ENCODE measurements around the gene BAMBI. TPM values are rescaled to one million over a fixed set of nuclear protein-coding genes. Genes with fewer than 3 reads are reported as not detected.
A peak's percentile ranks its signal among the peaks of the same experiment; 100 is the strongest.

Gene BAMBI
- total and polyA plus RNA-seq, 2 of the 8 experiments (the other 6 are each of a cell fraction or from before 2014, with no cell fraction given) = 5.6 to 26.4 TPM

DNA sequence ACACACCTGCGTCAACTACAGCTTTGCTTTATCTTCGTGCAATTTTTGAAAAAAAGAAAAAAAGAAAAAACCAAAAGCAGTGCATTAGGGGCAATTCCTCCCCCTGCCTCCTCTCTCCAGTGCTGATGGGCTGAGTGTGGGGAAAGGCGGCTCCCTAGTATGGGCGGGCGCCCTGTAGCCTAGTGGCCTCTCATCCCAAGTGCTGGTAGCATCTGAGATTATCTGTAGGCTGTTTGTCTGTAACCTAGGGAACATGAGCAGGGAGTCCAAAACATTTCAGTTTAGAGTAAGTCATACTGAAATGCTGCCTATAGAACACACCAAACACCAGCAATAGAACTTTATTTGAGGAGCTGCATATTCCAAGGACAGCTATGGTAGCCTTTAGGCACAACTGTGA lies 24.6 kb upstream of the BAMBI start:
- Histone ChIP-seq H3K27ac (ENCODE audit: low read depth, low read length) (no peak overlapping the region), H3K4ac (replicated peaks; ENCODE audit: insufficient read length, low read depth, low read length) (no peak overlapping the region), H3K27me3 (replicated peaks in 1 of 4; ENCODE audit: control insufficient read depth in 3 of 4, extremely low read depth in 1 of 4, insufficient read depth in 3 of 4, low read length in 3 of 4) (no peaks in the 10 kb centered on the region), H4K20me1 (replicated peaks in 1 of 2; ENCODE audit: control insufficient read depth in 1 of 2, insufficient read depth in 2 of 2, low read length in 2 of 2) (no peaks in the 10 kb centered on the region), H3K9ac (replicated peaks in 1 of 4; ENCODE audit: extremely low read depth in 1 of 4, low read depth in 3 of 4, low read length in 3 of 4) (no peak overlapping the region), H2AFZ (ENCODE audit: low read length) (peak overlapping the region; percentile 59; the same call in 1 of the 2 replicates), H3K79me2 (ENCODE audit: control insufficient read depth in 1 of 2, insufficient read depth in 2 of 2, low read length in 2 of 2) (no peaks in the 10 kb centered on the region), H2BK12ac (ENCODE audit: low read depth, low read length) (no peak overlapping the region), H2BK5ac (ENCODE audit: low read depth, low read length) (no peak overlapping the region), H4K5ac (ENCODE audit: insufficient read length, low read depth, low read length) (no peak overlapping the region), H3K14ac (ENCODE audit: insufficient read length) (no peak overlapping the region), H3K79me1 (ENCODE audit: low read depth, low read length) (no peaks in the 10 kb centered on the region), H3K56ac (replicated peaks; ENCODE audit: insufficient read length, low read depth, low read length) (no peak overlapping the region), H3K18ac (ENCODE audit: extremely low read depth, low read length) (no peak overlapping the region), H2BK20ac (ENCODE audit: low read length) (no peak overlapping the region), H4K91ac (replicated peaks; ENCODE audit: insufficient read length, low read length) (no peak overlapping the region), H4K8ac (ENCODE audit: extremely low read depth, insufficient read depth, low read length) (no peak overlapping the region), H2BK120ac (replicated peaks; ENCODE audit: low read depth, low read length) (no peak overlapping the region), H3K9me3 (ENCODE audit: insufficient read depth in 2 of 2, low read depth in 1 of 2, low read length in 1 of 2) (no peaks in the 10 kb centered on the region), H3K4me2 (ENCODE audit: insufficient read depth in 1 of 2, low read depth in 2 of 2, low read length in 2 of 2) (no peak overlapping the region), H3K4me3 (ENCODE audit: extremely low read depth in 1 of 4, insufficient read depth in 2 of 4, low read depth in 3 of 4, low read length in 4 of 4) (no peak overlapping the region), H3K4me1 (replicated peaks in 1 of 4; ENCODE audit: control insufficient read depth in 3 of 4, insufficient read depth in 4 of 4, low read length in 3 of 4) (no peaks in the 10 kb centered on the region), H3K36me3 (ENCODE audit: control insufficient read depth in 2 of 4, insufficient read depth in 4 of 4, low read length in 3 of 4) (no peaks in the 10 kb centered on the region), H3K23me2 (ENCODE audit: low read depth, low read length) (no peaks in the 10 kb centered on the region), H3K23ac (ENCODE audit: insufficient read length) (no peak overlapping the region), H2AK5ac (ENCODE audit: low read depth, low read length) (no peak overlapping the region), H2BK15ac (ENCODE audit: low read length) (no peak overlapping the region)
- POLR2A ChIA-PET (ENCODE audit: partially characterized antibody) = no interaction called here
- DNase-seq (ENCODE audit: low read depth in 1 of 2, low spot score in 2 of 2) (no peak), FAIRE-seq (no peak)
- 91% methylated on average over 5 of the region's 5 CpGs; no CpG with 5 or more reads in 1 of the 2 experiments for WGBS, 2 experiments (ENCODE audit: extremely low coverage in 1 of 2, insufficient coverage in 1 of 2, insufficient read length in 1 of 2, insufficient replicate concordance in 2 of 2, low coverage in 1 of 2, low lambda C conversion rate in 2 of 2, missing lambda C conversion rate in 1 of 2)
- CTCF ChIA-PET (ENCODE audit: partially characterized antibody) = interaction anchor here (0.7 to 2.2 kb wide), 2 partner anchors 23 to 462 kb away, joined by 3 to 12 read pairs; no protein-coding TSS in a partner anchor
- TF ChIP-seq RNF2 (IDR thresholded peaks at IDR 0.05; ENCODE audit: borderline replicate concordance, low read depth, low read length, missing control alignments, poor library complexity, severe bottlenecking) = no peak
- no peak for TF ChIP-seq SIN3A (conservative IDR thresholded peaks at IDR 0.05 in 1 of 2, IDR thresholded peaks at IDR 0.05 in 1 of 2; ENCODE audit: low read depth in 1 of 2, low read length in 2 of 2)
- no peak for TF ChIP-seq TAF1 (IDR thresholded peaks at IDR 0.05; ENCODE audit: low read depth, low read length)
- TF ChIP-seq RBBP5 (IDR thresholded peaks at IDR 0.05; ENCODE audit: borderline replicate concordance, low read depth, low read length) = no peak
- no peak for TF ChIP-seq HDAC2 (IDR thresholded peaks at IDR 0.05; ENCODE audit: borderline replicate concordance in 1 of 2, low read depth in 2 of 2, low read length in 2 of 2)
- TF ChIP-seq SP4 (IDR thresholded peaks at IDR 0.05; ENCODE audit: low read length) = no peak
- no peak for TF ChIP-seq TBP (IDR thresholded peaks at IDR 0.05; ENCODE audit: low read depth, low read length)
- TF ChIP-seq GABPA (IDR thresholded peaks at IDR 0.05; ENCODE audit: borderline replicate concordance, insufficient read depth, low read length) = no peak
- TF ChIP-seq CTCF (IDR thresholded peaks at IDR 0.05; ENCODE audit: control extremely low read depth in 1 of 3, insufficient read depth in 1 of 3, low read depth in 1 of 3, low read length in 3 of 3) = no peak
- TF ChIP-seq ZNF274 (IDR thresholded peaks at IDR 0.05; ENCODE audit: borderline replicate concordance, extremely low read depth, low read length) = no peak

Measured in H1 (cell line).